ENCODE data around the gene GPR148. TPM values are rescaled to one million over a fixed set of nuclear protein-coding genes. Genes with fewer than 3 reads are reported as not detected.

The GPR148 gene
- total and polyA plus RNA-seq, 2 experiments from 2014 or later: 0.16 TPM; not detected in 1

GRCh38 chr2:130726614-130727180 lies 2.2 kb upstream of the GPR148 start:
- peaks cover 7% of the 10 kb centered on the region; the same call in 2 of the 3 replicates for H3K9me3 Mint-ChIP-seq
- Histone ChIP-seq H3K4me1 (ENCODE audit: insufficient read depth) (no peaks in the 10 kb centered on the region; the same call in 1 of the 2 replicates), H2AFZ (peak overlapping the region; percentile 98), H3K27me3 (ENCODE audit: insufficient read depth) (peaks cover 15% of the 10 kb centered on the region), H3K79me2 (replicated peaks; ENCODE audit: insufficient read depth) (no peaks in the 10 kb centered on the region), H3F3A (replicated peaks; ENCODE audit: low read depth) (no peaks in the 10 kb centered on the region), H3K4me2 (peak overlapping the region; percentile 100), H3K4me3 (peak overlapping the region; percentile 90), H4K20me1 (replicated peaks; ENCODE audit: insufficient read depth) (no peaks in the 10 kb centered on the region), H3K27ac (ENCODE audit: low read depth) (0 out of 2 replicates have a peak overlapping the region, but pooled peaks have one; percentile 63), H3K9me2 (ENCODE audit: insufficient read depth) (0 out of 2 replicates have a peak, but pooled peaks cover 5% of the 10 kb centered on the region), H3K36me3 (ENCODE audit: insufficient read depth) (no peaks in the 10 kb centered on the region)
- peaks cover 8% of the 10 kb centered on the region; the same call in 2 of the 3 replicates for H3K4me1 Mint-ChIP-seq
- H3K27me3 Mint-ChIP-seq (ENCODE audit: insufficient read depth, low read depth, poor library complexity): peaks cover 15% of the 10 kb centered on the region
- TF ChIP-seq JUNB (IDR thresholded peaks at IDR 0.05; ENCODE audit: unreplicated experiment): no peak
- no peak for TF ChIP-seq POLR2AphosphoS5 (IDR thresholded peaks at IDR 0.05; ENCODE audit: low read depth)
- no peak for TF ChIP-seq EZH2 (IDR thresholded peaks at IDR 0.05; ENCODE audit: low read depth, unreplicated experiment)
- TF ChIP-seq EZH2phosphoT487 (IDR thresholded peaks at IDR 0.05; ENCODE audit: unreplicated experiment): no peak
- no peak for TF ChIP-seq NANOG (IDR thresholded peaks at IDR 0.05; ENCODE audit: borderline replicate concordance)
- TF ChIP-seq ZNF331 (CRISPR knock-in tag; IDR thresholded peaks at IDR 0.05; ENCODE audit: low read depth): no peak
- TF ChIP-seq STAT1 (IDR thresholded peaks at IDR 0.05; ENCODE audit: unreplicated experiment): no peak
- no peak for TF ChIP-seq ZNF462 (CRISPR knock-in tag; IDR thresholded peaks at IDR 0.05)
- no peak for TF ChIP-seq REST (IDR thresholded peaks at IDR 0.05; ENCODE audit: unreplicated experiment)
- TF ChIP-seq ZNF114 (CRISPR knock-in tag; IDR thresholded peaks at IDR 0.05): no peak
- no peak for TF ChIP-seq CTCF (conservative IDR thresholded peaks at IDR 0.05; ENCODE audit: low read depth in 2 of 2)
- no peak for TF ChIP-seq CREB1 (CRISPR knock-in tag; IDR thresholded peaks at IDR 0.05; ENCODE audit: low read depth)
- no peak for TF ChIP-seq ETS1 (IDR thresholded peaks at IDR 0.05)
- H3K36me3 Mint-ChIP-seq (ENCODE audit: low read depth): no peaks in the 10 kb centered on the region
- H3K4me3 Mint-ChIP-seq: peak overlapping the region; percentile 80
- DNase-seq (ENCODE audit: low spot score) (peak; percentile 48), ATAC-seq (peak; percentile 51)
- peak overlapping the region; percentile 42; the same call in 1 of the 2 replicates for H3K27ac Mint-ChIP-seq

All from GM23338 (cell line).